ENCODE results near the gene PCGF3.

Gene PCGF3, protein sequence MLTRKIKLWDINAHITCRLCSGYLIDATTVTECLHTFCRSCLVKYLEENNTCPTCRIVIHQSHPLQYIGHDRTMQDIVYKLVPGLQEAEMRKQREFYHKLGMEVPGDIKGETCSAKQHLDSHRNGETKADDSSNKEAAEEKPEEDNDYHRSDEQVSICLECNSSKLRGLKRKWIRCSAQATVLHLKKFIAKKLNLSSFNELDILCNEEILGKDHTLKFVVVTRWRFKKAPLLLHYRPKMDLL

DNA sequence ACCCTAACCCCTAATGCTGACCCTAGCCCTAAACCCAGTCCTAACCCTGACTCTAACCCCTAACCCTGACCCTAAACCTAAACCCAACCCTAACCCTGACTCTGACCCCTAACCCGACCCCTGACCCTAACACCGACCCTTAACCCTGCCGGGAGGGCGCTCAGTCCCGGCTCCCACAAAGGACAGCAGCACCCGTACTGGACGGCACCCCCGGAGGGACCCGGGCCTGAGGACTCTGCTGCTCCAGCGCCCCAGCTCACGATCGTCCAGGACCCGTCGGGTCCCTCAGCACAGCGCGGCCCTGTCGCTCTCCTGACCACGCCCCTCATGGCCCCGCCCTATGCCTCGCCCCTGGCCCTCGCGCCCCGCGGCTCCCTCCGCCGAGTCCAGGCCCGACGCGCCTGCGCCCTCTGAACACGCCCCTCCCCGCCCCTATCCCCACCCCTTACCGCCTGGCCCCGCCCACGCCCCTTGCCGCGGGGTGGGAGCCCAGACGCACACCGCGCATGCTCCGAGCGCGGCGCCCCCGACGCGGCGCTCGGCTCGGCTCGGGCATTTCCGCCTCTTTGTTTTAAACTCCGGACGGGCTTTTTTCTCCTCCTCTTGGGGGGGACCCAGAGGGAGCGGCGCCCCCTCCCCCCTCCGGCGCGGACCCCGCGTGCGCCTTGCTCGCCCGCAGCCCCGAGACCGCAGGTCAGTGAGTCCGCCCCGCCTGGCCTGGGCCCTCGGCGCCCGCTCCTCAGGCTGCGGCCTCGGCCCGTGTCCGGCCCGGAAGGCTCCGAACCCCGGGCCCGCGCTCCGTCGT lies at the start of gene PCGF3:
PCGF3 (plus strand) TSS at position 555 of the 805 bp plus-strand sequence. CDS start 27,849 bp downstream, outside the sequence.
- peak; percentile 94 for DNase-seq (ENCODE audit: low read depth)

GRCh38 chr4:656436-657337 lies 48.9 kb upstream of the PCGF3 start:
- no peak for DNase-seq (ENCODE audit: low read depth)

DNA sequence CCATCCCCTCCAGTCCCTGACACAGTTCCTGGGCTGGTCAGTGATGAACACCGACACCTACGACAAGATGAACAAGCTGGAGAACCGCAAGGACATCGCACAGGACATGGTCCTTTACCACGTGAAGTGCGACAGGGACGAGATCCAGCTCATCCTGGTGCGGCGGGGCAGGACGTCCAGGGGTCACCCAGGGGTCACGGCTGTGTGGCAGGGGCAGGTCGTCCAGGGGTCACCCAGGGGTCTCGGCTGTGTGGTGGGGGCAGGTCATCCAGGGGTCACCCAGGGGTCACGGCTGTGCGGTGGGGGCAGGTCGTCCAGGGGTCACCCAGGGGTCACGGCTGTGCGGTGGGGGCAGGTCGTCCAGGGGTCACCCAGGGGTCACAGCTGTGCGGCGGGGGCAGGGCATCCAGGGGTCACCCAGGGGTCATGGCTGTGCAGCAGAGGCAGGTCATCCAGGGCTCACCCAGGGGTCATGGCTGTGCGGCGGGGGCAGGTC lies 48.2 kb upstream of the PCGF3 start:
- DNase-seq (ENCODE audit: low read depth) = no peak

GRCh38 chr4:657834-658667 lies 47.6 kb upstream of the PCGF3 start:
- DNase-seq (ENCODE audit: low read depth) = no peak

DNA sequence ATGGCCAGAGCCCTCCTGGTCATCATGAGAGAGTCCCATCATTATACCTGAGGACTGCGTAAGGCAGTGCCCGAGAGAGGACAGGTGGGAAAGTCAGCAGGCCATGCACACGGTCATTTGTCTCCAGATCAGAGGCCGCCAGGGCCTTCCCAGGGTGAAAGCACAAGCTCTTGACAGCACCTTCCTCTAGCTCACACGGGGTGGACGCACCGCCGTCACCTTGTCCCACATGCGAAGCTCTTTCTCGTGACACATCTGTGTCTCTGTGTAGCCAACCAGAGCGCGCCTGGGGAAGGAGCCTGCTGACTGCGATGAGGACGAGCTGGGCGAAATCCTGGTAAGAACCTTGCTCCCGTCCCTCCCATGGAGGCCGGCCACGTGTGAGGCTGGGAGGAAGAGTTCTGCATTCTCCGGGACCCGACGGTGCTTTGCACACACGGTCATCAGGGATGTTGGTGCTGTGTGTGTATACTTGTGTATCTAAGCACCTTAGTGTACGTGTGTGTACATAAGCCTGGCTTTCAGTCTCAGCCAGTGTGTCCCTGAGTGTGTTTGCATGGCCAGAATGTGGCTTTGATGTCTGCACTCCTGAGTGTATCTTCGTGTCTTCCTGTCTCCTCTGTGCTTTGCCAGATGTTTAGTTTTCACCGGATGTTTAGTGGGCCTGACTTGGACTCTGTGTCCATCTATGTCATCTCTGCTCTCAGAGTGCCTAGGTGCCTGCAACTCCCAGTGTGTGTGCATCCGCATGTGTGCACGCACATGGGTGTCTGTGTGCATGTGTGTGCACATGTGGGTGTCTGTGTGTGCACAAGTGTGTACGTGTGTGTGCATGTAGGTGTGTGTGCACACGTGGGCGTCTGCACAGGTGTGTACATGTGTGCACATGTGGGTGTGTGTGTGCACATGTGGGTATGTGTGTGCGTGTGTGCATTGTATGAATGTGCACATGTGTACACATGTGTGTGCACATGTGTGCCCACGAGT lies 46.7 kb upstream of the PCGF3 start:
- no peak for DNase-seq (ENCODE audit: low read depth)

GRCh38 chr4:659851-660250 lies 45.8 kb upstream of the PCGF3 start:
- no peak for DNase-seq (ENCODE audit: low read depth)

- no peak for DNase-seq (ENCODE audit: low read depth)
These were observed 45.2 kb upstream of the PCGF3 start for GRCh38 chr4:660401-660800.

DNA sequence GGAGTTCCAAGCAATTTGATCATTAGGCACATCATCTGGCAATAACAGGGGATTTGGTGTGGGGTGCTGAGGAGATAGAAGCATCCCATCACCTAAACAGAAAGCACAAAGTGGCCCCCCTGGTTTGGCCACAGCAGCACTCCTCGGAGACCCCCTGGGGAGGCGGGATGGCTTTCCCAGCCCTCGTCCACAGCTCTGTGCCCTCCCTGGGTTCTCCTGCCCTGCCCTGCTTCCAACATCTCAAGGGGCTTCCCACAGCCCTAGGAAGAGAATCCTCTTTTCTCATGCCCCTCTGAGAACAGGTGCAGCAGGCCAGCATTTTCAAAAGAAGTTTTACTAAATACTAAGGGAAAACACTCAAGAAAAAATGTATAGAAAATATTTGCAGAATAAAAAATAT lies 44.4 kb upstream of the PCGF3 start:
- DNase-seq (ENCODE audit: low read depth) = no peak

- no peak for DNase-seq (ENCODE audit: low read depth)
These were observed 43.5 kb upstream of the PCGF3 start for GRCh38 chr4:661881-662761.

DNA sequence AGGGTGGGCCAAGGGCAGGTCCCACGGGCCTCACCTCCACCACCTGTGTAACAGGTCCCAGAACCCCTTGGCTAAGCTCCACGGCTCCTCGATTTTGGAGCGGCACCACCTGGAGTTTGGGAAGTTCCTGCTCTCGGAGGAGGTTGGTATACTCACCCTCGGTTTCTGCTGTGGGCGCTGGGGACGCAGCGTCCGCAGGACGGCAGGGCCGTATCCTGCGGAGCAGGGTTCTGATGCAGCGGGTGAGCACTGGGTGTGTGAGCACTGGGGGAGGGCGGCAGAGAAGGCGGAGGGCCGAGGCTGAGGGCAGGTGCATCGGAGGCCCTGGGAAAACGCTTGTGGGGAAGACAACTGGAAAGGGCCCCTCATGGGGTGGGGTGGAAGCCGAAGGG lies 42.6 kb upstream of the PCGF3 start:
- no peak for DNase-seq (ENCODE audit: low read depth)

GRCh38 chr4:663438-664428 lies 41.9 kb upstream of the PCGF3 start:
- DNase-seq (ENCODE audit: low read depth) = no peak

- no peak for DNase-seq (ENCODE audit: low read depth)
These were observed 40.9 kb upstream of the PCGF3 start for GRCh38 chr4:664713-665231.

DNA sequence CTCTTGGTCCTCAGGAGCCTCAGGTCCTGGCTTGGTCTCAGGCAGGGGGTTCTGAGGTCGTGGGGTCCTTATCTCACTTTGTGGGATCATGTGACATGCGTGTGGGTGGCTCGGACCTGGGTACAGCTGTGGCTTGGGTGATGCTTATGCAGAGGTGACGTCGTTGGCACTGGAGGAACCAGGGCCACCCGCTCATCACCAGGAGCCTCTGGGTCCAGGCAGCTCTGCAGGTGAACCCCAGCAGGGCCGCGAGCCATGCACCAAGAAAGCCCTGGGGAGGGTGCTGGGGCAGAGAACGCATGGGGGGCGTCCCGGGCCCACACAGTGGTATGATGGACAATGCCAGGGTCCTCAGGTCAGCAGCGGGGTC lies 40.3 kb upstream of the PCGF3 start:
- no peak for DNase-seq (ENCODE audit: low read depth)

DNA sequence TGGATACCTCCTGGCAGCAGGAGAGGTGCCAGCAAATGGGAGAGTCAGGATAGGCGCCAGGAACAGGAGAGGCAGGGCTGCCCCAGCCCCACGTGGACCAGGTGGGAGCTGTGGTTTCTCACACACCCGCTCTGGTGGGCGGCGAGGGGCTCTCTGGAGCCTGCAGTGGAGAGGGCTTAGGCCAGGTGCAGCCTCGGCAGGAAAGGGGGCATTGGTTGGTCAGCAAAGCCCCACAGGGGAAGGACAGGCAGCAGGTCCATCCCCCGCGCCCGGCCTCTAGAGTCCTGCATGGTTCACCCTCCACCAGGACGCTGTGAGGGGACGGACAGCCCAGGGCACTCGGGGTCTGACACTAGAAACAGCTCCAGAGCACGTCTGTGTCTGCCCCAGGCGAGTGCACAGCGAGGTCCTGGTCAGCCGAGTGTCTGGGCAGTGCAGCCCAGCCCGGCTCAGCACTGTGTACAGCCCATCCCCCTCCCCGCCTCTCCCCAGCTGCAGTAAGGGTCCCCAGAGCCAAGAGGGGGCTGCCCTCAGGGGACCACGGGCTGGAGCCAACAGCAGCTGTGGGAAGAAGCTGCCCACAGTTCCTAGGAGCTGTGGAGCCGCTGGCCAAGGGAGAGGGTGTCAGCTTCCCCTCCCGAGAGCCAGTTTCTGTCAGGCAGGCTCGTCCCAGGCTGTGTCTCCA lies 39.7 kb upstream of the PCGF3 start:
- DNase-seq (ENCODE audit: low read depth) = no peak

DNA sequence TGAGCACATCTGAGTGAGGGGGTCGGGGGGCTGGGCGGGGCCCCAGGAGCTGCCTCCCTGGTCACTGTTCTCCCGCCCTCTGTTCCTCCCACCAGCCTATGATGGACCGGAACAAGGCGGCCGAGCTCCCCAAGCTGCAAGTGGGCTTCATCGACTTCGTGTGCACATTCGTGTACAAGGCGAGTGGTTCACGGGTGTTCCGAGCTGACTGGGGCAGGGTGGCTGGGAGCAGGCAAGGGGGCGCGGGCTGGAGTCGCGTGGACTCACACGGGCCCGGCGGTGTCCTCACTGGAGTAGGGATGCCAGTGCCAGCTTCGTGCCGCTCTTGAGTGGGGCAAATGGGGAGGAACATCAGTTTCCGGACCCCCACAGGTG lies 39.2 kb upstream of the PCGF3 start:
- DNase-seq (ENCODE audit: low read depth) = no peak

DNA sequence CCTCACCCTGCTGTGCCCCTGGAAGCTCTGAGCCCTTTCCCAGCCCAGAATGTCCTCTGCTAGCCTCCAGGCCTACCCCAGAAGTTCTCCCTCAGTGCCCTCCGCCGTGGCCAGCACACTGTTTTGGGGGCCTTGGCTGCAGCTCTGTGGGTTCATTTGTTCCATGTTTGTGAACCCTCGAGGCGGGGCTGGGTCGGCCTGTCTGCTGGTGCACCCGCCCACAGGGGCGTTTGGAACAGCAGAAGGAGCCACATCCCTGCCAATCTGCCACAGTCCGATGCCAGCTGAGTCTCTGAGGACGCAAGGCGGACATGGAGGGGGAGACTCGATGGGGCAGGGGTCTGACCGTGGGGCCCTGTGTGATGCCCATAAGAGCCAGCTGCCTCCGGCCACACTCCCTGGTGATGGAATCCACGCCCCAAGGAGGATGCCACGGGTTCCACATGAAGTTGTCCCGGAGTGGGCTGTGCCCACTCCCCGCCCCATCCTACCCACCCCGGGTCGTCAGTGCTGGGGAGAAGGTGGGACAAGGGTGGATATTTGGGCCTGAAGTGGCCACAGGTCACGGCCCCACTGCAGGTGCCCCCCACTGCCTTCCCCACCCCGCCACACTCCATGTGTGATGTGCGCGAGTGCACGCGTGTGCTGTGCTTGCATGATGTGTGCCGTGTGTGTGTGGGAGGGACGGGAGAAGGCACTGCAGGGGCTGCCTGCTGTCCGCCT lies 38.6 kb upstream of the PCGF3 start:
- no peak for DNase-seq (ENCODE audit: low read depth)

DNA sequence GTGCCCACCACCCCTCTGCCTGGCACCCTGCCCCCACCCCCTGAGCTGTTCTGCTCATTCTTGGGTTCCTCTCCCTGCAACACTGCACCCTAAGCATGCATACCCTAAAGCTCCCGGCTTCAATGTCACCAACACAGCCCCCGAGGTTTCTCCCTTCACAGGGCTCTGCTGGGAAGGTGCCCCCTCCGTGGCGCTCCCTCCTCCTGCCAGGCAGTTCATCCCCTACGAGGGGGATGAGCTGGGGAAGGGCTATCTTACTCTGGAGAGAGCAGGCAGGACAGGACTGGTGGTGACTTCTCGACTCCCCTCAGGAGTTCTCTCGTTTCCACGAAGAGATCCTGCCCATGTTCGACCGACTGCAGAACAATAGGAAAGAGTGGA lies 38.1 kb upstream of the PCGF3 start:
- no peak for DNase-seq (ENCODE audit: low read depth)

All from fibroblast of gingiva (primary cell).